Stomach (tissue), 4 donors: ENCODE measurements around the gene PPY.

ENCODE experiments used
- POLR2A ChIP-seq, 4 donors: fragments of 450-650 bp; IDR thresholded peaks; one replicate each; pipeline ENCODE4 v1.6.1; 2016; ENCODE audit warnings: antibody characterized with exemption in 4 of 4, control low read depth in 2 of 4, mild to moderate bottlenecking in 1 of 4, moderate library complexity in 1 of 4
- POLR2AphosphoS5 ChIP-seq, 3 donors: sonication (generic); formaldehyde crosslinking; IDR thresholded peaks; one replicate each; pipeline ENCODE4 v1.6.1; 2016; ENCODE audit warnings: antibody characterized with exemption in 3 of 3
- TF ChIP-seq, protein P1 (sequence below), 7 experiments: fragments of 450-650 bp in 4 of 7; fragments of 200-600 bp in 3 of 7; sonication (generic) in 3 of 7; IDR thresholded peaks; one replicate each; pipeline ENCODE4 v1.5.1; 2016 to 2019; ENCODE audit warnings: antibody characterized with exemption in 7 of 7, control low read depth in 2 of 7, mild to moderate bottlenecking in 1 of 7

- TF ChIP-seq, protein P1, sequence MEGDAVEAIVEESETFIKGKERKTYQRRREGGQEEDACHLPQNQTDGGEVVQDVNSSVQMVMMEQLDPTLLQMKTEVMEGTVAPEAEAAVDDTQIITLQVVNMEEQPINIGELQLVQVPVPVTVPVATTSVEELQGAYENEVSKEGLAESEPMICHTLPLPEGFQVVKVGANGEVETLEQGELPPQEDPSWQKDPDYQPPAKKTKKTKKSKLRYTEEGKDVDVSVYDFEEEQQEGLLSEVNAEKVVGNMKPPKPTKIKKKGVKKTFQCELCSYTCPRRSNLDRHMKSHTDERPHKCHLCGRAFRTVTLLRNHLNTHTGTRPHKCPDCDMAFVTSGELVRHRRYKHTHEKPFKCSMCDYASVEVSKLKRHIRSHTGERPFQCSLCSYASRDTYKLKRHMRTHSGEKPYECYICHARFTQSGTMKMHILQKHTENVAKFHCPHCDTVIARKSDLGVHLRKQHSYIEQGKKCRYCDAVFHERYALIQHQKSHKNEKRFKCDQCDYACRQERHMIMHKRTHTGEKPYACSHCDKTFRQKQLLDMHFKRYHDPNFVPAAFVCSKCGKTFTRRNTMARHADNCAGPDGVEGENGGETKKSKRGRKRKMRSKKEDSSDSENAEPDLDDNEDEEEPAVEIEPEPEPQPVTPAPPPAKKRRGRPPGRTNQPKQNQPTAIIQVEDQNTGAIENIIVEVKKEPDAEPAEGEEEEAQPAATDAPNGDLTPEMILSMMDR (IDR thresholded peaks at IDR 0.05): no peak
- TF ChIP-seq POLR2A (IDR thresholded peaks at IDR 0.05) (no peak), POLR2AphosphoS5 (IDR thresholded peaks at IDR 0.05) (no peak)
Observed at GRCh38 chr17:43976963-43977837, 34.9 kb upstream of the PPY start.
